Fibroblast of mammary gland (primary cell): ENCODE measurements around the gene PSMG4.

Experiments used
- DNase-seq: peaks from one replicate; pipeline ENCODE4 v3.0.0-alpha.2; 2010; ENCODE audit warnings: low read depth
- H3K4me3 ChIP-seq: 2 replicates; pipeline ENCODE4 v1.5.1; 2011; ENCODE audit warnings: low read depth, mild to moderate bottlenecking, low read length, moderate library complexity; ENCODE audit not compliant: control insufficient read depth
- TF ChIP-seq, protein P1 (sequence below): conservative IDR thresholded peaks from 2 replicates; pipeline ENCODE4 v1.5.1; 2011; ENCODE audit warnings: low read depth, low read length, inconsistent platforms; ENCODE audit not compliant: control insufficient read depth, insufficient read depth

PSMG4 gene

DNA sequence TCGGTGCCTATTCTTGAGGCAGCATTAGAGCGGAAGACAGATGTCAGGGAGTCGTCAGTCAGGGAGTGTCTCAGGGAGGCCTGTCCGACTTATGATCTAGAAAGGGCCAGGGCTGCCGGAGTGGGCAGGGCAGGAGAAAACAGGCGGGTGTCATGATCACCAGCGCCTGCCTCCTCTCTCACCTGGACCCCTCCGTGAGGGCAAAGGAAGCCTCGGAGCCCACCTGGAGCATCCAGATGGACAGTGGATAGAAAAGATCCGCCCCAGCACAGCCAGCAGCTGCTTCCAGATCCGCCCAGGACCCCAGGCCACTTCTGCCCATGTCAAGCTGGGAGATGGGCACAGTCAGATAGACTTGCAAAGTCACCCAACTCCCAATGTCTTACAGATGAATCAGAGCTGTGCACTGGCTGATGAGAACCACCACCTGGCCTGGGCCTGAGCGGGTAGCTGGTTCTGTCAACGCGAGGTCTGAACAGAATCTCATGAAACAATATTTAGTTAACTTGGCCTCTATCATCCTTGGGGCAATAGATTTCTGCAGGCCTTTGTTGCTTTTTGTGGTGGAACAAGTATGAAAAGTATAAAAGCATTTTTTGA, 22.2 kb downstream of the PSMG4 start:
- no peak overlapping the region for H3K4me3 ChIP-seq
- TF ChIP-seq, protein P1, sequence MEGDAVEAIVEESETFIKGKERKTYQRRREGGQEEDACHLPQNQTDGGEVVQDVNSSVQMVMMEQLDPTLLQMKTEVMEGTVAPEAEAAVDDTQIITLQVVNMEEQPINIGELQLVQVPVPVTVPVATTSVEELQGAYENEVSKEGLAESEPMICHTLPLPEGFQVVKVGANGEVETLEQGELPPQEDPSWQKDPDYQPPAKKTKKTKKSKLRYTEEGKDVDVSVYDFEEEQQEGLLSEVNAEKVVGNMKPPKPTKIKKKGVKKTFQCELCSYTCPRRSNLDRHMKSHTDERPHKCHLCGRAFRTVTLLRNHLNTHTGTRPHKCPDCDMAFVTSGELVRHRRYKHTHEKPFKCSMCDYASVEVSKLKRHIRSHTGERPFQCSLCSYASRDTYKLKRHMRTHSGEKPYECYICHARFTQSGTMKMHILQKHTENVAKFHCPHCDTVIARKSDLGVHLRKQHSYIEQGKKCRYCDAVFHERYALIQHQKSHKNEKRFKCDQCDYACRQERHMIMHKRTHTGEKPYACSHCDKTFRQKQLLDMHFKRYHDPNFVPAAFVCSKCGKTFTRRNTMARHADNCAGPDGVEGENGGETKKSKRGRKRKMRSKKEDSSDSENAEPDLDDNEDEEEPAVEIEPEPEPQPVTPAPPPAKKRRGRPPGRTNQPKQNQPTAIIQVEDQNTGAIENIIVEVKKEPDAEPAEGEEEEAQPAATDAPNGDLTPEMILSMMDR: no peak
- no peak for DNase-seq

- no peak overlapping the region for H3K4me3 ChIP-seq
- peak; percentile 98 for DNase-seq
- TF ChIP-seq, protein P1: no peak
Measured at GRCh38 chr6:3281631-3282475, 23.1 kb downstream of the PSMG4 start.

DNA sequence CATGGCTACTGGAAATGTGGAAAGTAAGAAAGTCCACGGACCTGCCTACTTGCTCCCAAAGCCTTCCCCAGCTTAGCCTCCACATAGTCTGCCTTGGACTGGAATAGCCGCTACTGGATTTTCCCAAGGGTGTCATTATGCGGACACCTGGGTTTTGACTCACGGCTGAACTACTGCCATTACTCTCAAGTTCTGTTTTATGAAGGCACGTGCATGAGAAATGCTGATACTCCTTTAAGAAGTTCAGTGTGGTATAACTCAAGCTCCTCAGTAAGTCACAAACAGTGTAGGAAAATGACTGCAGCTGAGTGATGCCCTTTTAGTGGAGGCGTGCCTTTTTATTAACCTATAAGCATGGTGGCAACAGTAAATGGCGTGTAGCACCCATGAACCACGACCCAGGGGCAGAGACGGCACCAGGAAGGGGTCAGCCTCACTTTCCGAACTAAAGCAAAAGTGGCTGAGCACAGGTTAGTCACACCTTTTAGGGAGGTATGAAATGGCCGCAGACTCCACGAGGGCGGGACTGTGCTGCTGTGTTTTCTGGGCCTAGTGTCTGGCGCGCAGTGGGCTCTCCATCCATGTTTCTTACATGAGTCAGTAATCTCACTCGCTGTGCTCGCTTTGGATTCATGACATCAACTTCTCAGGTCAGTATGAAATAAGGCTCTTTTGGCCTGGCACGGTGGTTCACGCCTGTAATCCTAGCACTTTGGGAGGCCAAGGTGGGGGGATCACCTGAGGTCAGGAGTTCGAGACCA, 23.9 kb downstream of the PSMG4 start:
- TF ChIP-seq, protein P1: no peak
- H3K4me3 ChIP-seq: no peak overlapping the region
- no peak for DNase-seq

DNA sequence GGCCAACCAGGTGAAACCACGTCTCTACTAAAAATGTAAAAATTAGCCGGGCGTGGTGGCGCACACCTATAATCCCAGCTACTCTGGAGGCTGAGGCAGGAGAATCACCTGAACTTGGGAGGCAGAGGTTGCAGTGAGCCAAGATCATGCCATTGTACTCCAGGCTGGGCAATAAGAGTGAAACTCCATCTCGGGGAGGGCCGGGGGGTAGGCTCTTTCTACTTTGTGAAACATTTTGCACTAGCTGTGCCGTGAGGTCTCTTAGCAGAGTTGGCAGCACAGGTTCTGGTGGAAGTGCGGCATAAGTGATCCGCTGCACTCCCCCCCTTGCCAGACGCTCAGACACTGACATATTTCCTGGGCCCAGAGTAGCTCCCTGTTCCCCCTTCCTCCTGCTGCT, 24.5 kb downstream of the PSMG4 start:
- DNase-seq: no peak
- TF ChIP-seq, protein P1: no peak
- H3K4me3 ChIP-seq: no peak overlapping the region

DNA sequence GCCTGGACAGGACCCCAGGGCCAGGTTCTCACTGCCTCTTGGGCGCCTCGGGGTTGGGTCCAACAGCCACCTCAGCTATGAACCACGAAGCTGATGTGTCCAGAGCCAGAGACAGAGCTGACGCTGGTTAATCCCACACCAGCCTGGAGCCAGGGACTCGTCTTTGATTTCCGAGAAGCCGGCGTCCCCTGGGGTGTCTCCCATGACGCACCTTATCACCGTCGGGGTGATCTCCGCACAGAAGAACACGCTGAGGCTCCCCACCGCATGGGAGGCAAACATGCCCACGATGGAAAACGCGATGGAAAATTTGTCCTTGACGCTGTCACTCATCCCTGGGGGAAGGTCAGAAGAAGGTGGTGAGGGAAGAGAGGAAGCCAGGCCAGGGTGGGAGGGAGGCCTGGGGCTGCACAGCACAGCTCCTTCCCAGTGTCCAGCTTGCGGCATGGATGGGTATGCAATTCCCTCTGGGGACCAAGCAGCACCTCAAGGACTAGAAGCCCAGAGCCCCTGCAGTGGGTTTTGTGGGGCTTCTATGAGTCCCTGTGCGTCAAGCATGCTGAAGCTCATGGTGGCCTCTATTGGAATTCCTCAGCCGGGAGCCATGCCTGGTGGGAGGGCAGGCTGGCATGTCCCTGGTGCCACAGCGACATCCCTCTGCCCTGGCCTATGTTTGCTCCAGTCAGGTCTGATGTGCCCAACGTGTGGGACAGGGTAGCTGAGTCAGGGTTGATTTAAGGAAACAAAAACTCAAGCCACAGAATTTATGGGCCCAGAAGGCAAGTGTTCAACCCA, 25.1 kb downstream of the PSMG4 start:
- H3K4me3 ChIP-seq: no peak overlapping the region
- no peak for DNase-seq
- TF ChIP-seq, protein P1: no peak

DNA sequence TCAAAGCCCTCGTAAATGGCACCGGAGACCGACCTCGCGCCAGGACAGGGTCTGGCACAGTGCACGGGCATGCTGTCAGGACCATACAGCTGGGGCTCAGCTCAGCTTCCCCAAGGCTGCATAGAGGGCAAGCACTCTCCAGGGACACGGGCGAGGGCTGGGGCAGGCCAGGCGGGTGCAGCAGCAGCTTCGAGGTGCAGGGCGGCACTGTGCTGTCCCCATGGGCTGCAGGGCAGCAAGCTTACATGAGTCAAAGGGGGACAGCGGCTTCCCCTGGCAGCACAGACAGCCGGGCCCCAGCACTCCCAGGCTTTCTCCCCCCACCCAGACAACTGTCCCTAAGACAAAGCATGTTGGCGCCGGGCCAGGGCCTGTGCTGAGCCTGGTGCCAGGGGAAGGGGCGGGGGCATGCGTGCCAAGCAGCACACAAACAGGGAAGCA, 25.7 kb downstream of the PSMG4 start:
- TF ChIP-seq, protein P1: no peak
- DNase-seq: no peak
- H3K4me3 ChIP-seq: no peak overlapping the region
